Bone marrow (tissue), 2 donors: ENCODE results near the gene CNN1.

Experiments used
- DNase-seq, 2 donors: peaks; one replicate each; lab custom pipeline; 2025; lab: John Stamatoyannopoulos, UW

CNN1 gene

DNA sequence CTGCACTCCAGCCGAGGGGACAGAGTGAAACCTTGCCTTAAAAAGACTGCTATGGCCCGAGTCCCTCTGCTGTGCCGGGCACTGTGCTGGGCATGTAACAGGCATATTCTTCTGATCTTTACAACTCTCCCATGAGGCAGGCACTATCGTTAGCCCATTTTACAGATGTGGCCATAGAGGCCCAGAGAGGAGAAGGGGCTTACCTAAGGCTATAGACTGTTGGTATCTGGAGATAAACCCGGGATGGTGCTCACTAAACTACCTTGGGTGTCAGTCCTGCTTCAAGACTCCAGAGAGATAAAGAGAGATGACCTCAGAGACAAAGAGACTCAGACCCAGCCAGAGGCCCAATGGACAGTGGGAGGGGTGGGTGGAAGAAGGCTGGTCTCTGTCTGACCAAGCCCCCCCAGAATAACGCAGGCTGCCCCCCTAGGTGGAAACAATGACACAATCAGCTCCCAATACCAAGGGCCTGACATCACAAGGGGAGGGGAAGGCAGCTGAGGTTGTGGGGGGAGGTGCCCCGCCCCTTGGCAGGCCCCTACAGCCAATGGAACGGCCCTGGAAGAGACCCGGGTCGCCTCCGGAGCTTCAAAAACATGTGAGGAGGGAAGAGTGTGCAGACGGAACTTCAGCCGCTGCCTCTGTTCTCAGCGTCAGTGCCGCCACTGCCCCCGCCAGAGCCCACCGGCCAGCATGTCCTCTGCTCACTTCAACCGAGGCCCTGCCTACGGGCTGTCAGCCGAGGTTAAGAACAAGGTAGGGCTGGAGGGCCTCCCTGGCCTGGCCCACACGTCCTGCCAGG lies at the start of gene CNN1:
Gene CNN1 (plus strand): TSS at position 620 of the 805 bp plus-strand sequence. CDS start 77 bp downstream, at position 697.
- DNase-seq, result no peak

DNA sequence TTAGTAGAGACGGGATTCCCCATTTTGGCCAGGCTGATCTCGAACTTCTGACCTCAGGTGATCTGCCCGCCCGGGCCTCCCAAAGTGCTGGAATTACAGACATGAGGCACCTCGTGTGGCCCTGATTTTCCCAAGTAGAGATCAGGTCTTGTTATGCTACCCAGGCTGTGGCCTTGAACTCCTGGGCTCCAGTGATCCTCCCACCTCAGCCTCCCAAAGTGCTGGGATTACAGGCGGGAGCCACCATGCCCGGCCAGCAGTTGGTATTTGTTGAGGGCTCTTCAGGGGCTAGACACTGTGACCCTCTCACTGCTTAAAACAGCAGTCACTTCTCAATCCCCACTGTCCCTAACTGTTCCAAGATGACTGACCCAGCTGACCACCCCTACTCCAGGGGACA lies 49.3 kb upstream of the CNN1 start:
- no peak for DNase-seq

DNA sequence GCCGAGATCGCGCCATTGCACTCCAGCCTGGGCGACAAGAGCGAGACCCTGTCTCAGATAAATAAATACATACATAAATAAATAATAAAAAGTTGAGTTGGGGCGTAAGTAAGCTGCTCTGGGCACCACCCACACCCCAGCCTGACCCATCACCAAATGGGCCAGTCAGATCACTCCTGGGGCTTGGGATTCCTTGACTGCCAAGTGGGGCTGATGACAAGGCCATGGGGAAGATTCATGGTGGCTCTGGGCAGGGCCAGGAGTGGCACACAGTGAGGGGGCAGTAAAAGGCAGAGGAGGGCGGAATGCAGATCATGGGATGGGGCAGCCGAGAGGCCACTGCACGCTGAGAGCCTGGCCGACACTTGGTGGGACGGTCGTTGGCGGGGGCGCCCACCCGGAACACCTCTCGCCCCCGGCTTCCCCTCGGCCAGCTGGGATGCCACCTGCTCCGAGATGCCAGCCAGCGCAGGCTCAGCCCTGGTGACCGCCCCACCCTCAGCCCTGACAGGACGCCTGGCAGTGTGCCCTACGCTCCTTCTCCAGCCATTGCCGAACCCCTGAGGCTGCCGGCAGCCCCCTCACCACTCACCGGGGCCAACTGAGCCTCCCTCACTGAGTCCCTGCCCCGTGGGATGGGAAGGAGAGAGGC lies 43.9 kb upstream of the CNN1 start:
- DNase-seq, result no peak

DNA sequence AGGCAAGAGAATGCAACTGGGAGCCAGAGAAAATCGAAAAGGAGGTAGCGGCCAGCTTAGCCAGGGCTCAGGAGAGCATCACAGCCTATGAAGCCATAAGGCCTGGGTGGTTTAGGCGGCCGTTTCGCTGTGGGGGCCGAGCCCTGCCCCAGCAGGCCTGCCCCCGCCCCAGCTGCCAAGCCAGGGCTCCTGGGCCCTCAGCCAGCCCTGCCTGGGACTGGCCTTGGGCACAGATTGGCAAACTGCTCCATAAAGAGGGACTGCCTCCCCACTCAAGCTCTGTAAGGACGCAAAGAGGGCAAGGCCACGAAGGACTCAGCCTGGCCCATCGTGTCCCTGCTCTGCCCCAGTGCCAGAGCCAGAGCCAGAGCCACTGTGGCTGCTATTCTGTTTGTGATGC lies 43.2 kb upstream of the CNN1 start:
- DNase-seq, result no peak

DNA sequence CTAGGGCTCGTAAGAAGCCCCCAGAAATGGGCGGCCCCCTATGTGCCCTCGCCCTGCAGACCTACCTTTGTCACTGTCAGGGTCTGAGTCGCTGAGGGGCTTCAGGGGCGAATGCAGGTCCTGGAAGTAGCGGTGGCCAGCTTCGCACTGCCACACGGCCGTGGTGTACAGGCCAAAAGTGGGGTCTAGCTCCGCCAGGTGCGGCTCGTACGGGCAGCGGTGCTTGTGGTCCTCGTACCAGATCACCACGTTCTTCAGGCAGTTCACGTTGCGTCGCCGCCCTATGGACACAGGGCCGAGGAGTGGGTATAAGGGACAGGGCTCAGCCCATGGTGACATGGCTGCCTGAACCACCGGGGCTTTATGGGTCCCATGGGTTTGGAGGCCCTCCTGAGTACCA lies 42.8 kb upstream of the CNN1 start:
- no peak for DNase-seq

DNA sequence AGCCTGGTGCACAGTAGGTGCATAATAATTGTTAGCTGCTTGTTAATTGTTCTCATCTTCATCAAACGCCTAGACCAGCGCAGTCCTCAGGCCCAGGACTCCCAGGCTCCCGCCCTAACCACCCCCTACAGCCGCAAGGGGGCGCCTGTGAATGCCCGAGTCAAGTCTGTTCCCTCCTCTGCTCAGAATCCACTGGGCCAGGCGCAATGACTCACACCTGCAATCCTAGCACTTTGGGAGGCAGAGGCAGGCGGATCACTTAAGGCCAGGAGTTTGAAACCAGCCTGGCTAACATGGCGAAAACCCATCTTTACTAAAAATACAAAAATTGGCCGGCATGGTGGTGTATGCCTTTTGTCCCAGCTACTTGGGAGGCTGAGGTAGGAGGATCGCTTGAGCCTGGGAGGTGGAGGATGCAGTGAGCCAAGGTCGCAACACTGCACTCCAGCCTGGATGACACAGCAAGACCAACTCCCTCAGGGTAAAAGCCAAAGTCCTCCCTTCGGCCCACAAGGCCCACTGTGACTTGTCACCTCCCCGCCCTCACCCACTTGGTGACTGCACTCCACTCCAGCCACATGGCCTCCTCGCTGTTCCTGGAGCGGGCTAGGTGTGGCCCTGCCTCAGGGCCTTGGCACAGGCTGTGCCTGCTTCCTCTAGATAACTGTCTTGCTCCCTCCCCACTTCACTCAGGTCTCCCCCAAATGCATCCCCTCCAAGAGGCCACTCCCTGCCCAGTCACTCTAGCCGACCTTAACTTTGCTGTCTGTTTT lies 42.1 kb upstream of the CNN1 start:
- DNase-seq, result peak; percentile 36 to 42

DNA sequence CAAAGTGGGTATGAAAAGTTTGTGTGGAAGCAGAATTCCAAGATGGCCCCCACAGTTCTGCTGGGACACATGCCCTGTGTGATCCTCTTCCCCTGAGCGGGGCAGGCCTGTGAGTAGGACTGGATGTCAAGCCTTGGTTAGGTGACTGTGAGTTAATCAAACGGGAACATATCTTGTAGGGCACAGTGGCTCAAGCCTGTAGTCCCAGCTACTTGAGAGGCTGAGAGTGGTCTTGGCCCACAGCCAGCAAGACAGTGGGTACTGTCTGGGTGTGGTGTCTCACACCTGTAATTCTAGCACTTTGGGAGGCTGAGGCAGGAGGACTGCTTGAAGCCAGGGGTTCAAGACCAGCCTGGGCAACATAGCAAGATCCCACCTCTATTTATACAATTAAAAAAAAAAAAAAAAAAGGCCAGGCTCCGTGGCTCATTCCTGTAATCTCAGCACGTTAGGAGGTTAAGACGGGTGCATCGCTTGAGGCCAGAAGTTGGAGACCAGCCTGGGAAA lies 39.4 kb upstream of the CNN1 start:
- no peak for DNase-seq

DNA sequence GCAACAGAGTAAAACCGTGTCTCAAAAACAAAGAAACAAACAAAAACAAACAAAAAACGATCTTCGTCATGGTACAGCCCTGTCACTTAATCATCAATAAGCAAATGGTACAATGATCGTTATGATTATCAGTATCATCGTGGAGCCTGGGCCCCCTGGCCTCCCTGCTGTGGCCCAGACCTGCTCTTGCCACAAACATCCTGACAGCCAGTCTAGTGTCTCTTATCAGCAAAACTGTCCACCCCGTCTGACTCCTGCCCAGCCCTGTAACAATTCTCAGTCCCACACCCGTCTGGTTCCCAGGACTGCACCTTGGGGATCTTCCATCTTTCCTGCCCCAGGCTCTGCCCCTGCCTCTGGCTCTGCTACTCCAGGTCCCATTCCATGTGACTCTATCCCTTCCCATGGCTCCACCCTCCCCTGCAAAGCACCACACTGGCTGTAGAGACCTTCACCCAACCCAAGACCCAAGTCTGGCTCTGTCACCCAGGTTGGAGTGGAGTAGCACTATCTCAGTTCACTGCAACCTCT lies 38.7 kb upstream of the CNN1 start:
- DNase-seq, result no peak

DNA sequence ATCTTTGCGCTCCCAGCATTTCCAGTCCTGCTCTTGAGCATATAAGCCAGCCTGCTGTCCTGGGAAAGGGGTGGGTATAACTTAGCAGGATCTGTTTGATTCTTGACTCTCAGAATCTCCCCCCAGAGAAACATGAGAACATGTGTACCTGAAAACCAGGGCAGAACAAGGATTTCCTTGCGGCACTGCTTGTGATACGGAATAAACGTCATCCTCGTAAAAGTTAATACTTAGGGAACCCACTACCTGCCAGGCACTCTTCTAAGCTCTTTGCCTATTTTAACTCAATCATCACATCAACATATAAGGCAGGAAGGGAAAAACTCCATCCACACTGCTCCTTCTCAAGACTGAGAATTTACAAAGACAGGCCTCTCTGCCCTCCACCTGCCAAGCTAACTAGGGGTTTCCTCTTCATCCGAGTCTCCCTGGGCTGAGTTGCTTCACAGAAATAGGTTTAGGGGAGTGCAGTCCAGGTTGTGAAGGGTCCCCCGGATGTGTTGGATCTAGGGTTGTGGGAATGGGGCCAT lies 34.1 kb upstream of the CNN1 start:
- no peak for DNase-seq

DNA sequence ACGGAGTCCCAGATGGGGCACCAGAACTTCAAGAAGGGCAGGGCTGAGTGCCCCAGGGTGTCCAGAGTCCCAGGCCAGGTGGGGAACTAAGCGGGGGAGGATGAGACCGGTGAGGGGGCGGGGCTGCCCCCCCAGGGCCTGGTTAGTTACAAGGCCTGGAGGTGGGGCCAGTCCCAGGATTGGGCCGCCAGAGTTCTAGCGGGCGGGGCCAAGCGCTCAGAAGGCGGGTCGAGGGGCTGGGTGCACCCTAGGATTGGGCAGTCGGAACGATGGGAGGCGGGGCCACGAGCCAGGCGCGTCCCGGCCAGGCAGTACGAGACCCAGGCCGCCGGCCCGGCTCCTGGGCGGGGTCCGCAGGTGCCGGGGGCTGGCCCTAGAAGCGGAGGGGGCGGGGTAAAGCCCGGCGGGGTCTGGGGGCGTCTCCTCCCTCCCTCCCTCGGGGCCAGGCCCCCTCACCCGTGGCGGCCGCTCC lies 33.6 kb upstream of the CNN1 start:
- peak; percentile 81 to 88 for DNase-seq

DNA sequence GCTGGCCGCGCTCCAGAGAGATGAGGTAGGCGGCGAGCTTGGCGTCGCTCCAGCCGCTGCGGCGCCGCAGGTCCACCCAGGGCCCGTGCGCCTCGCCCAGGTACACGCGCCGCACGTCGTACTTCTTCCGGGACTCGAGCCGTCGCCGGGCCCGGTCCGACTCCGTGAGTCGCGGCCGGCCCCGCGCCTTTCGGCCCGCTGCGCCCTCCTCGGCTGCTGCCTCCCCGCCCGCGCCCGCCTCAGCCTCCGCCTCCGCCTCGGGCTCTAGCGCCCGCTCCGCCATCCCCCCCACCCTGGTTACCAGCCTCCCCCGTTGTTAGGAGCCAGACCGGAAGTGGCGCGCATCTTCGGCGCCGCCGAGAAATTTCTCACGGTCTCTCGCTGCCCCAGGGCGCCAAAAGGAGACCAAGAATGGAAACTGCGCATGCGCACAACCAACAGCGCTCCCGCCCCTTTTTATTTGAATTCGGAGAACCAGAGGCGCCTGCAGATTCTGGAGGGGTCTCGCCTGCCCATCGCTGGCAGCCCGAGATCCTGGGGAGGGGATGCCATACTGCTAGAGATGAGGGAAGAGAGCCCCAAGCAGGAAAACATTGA lies 33.0 kb upstream of the CNN1 start, which contains the start of gene ZNF653:
Gene ZNF653 (minus strand): TSS at position 336 of the 597 bp plus-strand sequence. CDS start 53 bp downstream, at position 283.
- DNase-seq, result peak; percentile 92 to 93

DNA sequence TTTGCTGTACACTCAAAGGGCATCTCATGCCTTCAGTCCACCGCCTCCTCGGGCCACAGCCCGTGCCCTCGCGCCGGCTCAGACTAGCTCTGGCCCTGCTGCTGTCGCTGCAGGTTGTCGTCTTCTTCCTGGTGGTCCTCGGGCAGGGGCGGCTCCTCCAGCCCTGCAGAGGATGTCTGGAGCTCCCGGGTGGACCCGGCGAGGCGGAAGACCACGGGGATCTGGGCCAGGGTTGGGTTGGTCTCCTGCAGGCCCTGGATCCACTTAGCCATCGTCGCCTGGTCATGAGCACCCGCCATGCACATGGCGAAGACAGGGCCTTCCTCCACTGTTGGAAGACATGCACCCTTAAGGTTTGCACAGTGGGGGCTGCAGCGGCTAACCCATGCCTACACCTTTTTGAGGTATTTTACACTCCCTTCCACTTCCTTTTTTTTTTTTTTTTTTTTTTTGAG lies 32.5 kb upstream of the CNN1 start:
- DNase-seq, result no peak

DNA sequence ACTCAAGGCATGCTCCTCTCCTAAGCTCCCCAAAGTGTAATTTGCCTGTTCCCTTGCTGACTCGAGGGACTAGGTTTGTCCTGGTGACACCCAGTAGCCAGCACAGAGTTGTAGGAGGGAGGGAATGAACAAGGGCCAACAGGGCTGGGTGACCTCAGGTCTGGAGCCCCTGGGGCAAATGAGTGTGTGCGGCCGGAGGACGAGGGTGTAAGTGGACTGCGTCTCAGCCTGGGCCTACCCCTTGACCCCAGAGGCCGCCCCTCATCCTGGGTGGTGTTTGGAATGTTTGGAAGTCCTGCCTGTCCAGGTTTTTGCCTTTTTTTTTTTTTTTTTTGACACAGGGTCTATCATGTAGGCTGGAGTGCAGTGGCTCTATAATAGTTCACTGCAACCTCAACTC lies 31.7 kb upstream of the CNN1 start:
- no peak for DNase-seq

DNA sequence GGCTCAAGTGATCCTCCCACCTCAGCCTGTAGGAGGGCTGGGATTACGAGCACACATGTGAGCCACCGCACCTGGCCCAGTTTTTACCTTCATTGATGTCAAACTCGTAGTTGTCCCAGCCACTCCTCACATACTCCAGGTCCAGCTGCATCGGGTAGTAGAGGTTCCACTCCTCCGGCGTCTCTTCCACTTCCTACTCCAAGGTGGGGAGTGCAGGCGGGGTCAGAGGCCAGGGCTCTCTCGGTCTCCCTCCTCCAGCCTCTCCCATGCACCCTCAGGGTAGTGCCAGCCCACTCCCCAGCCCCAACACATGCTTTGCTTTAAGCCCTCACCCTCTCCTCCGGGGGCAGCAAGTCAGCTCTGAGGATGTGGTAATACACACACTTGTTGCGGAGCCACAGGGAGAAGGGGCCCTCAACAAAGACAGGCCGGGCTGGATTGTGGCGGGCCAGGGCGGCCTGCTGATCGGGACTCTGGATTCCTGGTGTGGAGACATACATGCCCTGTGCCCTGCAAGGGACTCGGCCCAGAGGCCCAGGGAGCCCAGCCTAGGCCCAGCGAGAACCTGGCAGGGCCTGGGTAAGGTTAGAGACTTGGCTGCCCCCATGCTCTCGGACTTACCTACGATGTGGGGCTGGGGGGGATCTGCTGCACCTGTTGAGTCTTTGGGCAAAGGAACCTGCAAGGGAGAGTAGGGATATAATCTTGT lies 31.1 kb upstream of the CNN1 start:
- no peak for DNase-seq

DNA sequence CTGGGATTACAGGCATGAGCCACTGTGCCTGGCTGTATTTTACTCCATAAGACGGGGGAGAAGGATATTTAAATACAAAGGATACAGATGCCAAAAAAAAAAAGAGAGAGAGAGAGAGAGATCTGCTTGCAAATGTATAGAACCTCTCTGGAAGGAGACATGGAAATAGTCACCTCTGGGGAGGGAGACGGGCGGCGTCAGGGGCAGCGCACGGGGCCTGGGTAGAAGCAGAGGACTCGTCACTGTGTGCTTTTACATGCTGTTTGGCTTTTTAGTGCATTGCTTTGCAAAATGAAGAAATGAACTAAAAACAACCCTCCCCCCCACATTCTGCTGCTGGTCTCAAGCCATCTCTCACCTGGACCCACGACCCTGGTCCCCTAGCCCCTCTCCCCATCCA lies 28.2 kb upstream of the CNN1 start:
- no peak for DNase-seq

DNA sequence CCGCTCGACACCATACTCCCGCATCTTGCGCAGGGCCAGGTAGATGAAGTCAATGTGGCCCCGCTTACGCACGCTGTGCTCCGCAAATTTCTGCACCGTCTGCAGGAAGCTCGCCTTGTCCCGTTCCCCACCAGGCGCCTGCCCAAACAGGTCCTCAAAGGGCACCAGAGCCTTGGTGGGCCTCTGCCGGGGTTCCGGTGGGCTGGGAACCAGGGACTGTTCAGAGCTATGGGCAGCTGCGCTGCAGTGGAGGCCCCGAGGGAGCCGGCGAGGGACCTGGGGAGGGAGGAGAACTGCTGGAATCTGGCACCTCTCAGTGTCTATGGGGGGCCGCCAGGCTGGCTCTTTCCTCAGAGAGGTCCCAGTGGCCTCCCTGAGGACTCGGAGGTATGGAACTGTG lies 24.7 kb upstream of the CNN1 start:
- no peak for DNase-seq

DNA sequence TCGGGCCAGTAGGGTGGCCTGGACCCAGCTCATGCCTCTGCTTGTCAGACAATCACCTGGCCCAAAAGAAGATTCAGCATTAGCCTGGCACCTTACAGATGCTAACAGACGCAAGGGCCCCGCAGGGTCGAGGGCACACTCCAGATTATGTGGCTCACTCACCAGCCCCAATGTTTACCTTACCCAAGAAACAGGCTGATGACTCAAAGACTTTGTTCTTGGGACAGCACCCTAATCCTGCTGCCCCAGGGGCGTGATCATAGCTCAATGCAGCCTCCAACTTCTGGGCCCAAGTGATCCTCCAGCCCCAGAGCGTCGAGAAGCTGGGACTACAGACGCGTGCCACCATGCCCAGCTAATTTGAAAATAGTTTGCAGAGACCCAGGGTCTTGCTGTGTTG lies 19.5 kb upstream of the CNN1 start:
- no peak for DNase-seq

DNA sequence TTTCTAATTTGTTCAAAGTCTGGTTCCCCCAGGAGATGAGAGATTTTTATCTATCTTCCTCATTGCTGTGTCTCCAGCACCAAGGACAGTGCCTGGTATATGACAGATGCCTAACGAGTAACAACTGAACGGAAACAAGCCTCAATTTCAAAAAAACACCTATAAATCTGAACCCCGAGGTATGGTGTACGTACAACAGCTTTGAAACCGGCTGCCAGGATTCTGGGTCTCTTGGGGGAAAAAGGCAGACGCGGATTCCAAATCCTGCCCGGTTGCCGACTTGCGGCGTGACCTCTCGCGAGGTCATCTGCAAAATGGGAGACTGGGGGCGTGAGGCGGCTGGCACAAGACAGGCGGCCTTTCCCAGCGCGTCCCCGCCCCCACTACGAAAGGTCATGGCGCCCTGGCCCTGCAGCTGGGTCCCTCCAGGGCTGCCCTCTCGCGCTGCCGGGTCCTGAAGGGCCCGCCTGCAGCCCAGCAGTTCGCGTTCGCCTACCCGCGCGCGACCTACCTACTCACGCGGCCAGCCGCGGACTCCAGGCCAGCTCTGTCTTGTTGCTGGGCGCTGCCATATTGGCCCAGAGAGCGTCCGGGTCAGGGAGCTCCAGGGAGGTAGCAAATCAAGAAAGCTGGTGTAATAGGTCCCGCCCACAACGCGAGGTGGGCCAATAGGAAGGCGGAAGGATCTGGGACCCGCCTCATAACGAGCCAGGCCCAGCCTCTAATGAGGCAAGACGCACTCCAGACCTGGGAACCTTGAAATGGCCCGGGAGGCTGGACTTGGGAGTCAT lies 9.9 kb upstream of the CNN1 start, which contains the start of gene ECSIT:
Gene ECSIT (minus strand): TSS at position 584 of the 791 bp plus-strand sequence. CDS start 9,964 bp downstream, outside the sequence.
- peak; percentile 94 to 98 for DNase-seq

DNA sequence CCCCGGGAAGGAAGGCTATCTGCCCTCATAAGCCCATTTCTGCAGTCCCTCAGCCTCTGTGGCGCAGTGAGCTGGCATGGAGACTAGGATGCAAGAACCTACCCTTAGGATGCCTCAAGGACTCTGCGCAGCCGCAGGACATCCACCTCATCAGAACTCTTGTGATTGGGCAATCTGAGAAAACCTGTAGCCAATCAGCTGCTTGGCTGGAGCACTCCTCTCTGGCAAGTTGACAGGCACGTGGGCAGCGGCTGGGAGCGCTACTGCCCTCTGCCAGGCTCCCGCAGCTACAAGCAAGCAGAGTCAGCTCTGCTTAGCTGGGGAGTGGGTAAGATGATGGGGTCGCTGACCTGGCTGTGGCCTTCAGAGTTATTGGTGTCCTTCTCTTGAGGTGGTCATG lies 8.2 kb upstream of the CNN1 start:
- no peak for DNase-seq

DNA sequence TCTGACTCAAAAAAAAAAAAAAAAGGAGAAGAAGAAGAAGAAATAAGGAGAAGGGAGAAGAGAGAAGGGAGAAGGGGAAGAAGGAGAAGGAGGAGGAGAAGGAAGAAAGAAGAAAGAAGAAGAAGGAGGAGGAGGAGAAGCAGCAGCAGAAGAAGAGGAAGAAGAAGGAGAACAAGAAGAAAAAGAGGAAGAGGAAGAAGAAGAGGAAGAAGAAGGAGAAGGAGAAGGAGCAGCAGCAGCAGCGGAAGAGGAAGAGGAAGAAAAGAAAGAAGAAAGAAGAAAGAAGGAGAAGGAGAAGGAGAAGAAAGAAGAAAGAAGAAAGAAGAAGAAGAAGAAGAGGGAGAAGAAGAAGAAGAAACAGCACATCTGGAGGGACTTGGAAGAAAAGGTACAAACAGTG lies 4.1 kb upstream of the CNN1 start:
- no peak for DNase-seq
